ENCODE measurements around the gene TMCO4. TPM values are rescaled to one million over a fixed set of nuclear protein-coding genes. Genes with fewer than 3 reads are reported as not detected.

Gene TMCO4
- total RNA-seq, 1 experiment from 2014 or later, result 7.2 TPM

GRCh38 chr1:19738076-19738475 is 61.6 kb downstream of the TMCO4 start:
- Mint-ChIP-seq H3K27me3 (ENCODE audit: low read depth) (no peaks in the 10 kb centered on the region), H3K4me3 (no peak overlapping the region), H3K9me3 (peaks cover 7% of the 10 kb centered on the region; the same call in 1 of the 2 replicates), H3K4me1 (no peaks in the 10 kb centered on the region), H3K27ac (no peak overlapping the region), H3K36me3 (0 out of 2 replicates have a peak, but pooled peaks cover 6% of the 10 kb centered on the region)
- no peak for DNase-seq (ENCODE audit: low spot score)
- no peak for ATAC-seq
- ChIA-PET POLR2A (no interaction called here), CTCF (interaction anchor here (1.5 kb wide), 1 partner anchor 22 kb away, joined by 7 read pairs; no protein-coding TSS in a partner anchor)
- TF ChIP-seq GTF2I (CRISPR knock-in tag; conservative IDR thresholded peaks at IDR 0.05) (no peak), FOXJ3 (CRISPR knock-in tag; IDR thresholded peaks at IDR 0.05; ENCODE audit: borderline replicate concordance) (no peak), NFE2L1 (CRISPR knock-in tag; IDR thresholded peaks at IDR 0.05) (no peak), ZMAT4 (CRISPR knock-in tag; IDR thresholded peaks at IDR 0.05) (no peak), ZNF281 (CRISPR knock-in tag; IDR thresholded peaks at IDR 0.05) (no peak), IRF2 (CRISPR knock-in tag; IDR thresholded peaks at IDR 0.05; ENCODE audit: borderline replicate concordance, low read depth) (no peak), ZNF138 (CRISPR knock-in tag; conservative IDR thresholded peaks at IDR 0.05) (no peak), CREM (CRISPR knock-in tag; IDR thresholded peaks at IDR 0.05) (no peak), ZBTB21 (CRISPR knock-in tag; IDR thresholded peaks at IDR 0.05; ENCODE audit: borderline replicate concordance) (no peak), ZNF219 (CRISPR knock-in tag; IDR thresholded peaks at IDR 0.05; ENCODE audit: borderline replicate concordance) (no peak), E2F4 (CRISPR knock-in tag; IDR thresholded peaks at IDR 0.05; ENCODE audit: borderline replicate concordance, low read depth) (no peak), IRF1 (CRISPR knock-in tag; IDR thresholded peaks at IDR 0.05) (no peak), E2F1 (CRISPR knock-in tag; IDR thresholded peaks at IDR 0.05) (no peak)

GRCh38 chr1:19737104-19737825 is 62.5 kb downstream of the TMCO4 start:
- H3K36me3 Mint-ChIP-seq, result 0 out of 2 replicates have a peak, but pooled peaks cover 6% of the 10 kb centered on the region
- H3K27me3 Mint-ChIP-seq (ENCODE audit: low read depth), result no peaks in the 10 kb centered on the region
- no peaks in the 10 kb centered on the region for H3K4me1 Mint-ChIP-seq
- ChIA-PET CTCF (no interaction called here), POLR2A (no interaction called here)
- H3K4me3 Mint-ChIP-seq, result no peak overlapping the region
- no peak overlapping the region for H3K27ac Mint-ChIP-seq
- H3K9me3 Mint-ChIP-seq, result peaks cover 7% of the 10 kb centered on the region; the same call in 1 of the 2 replicates
- DNase-seq (ENCODE audit: low spot score) (no peak), ATAC-seq (peak; percentile 34; the same call in 1 of the 2 replicates)
- TF ChIP-seq ELF4 (CRISPR knock-in tag; IDR thresholded peaks at IDR 0.05; ENCODE audit: low read depth) (no peak), IRF1 (CRISPR knock-in tag; IDR thresholded peaks at IDR 0.05) (no peak), PRRX2 (CRISPR knock-in tag; IDR thresholded peaks at IDR 0.05) (no peak), CDX4 (CRISPR knock-in tag; IDR thresholded peaks at IDR 0.05; ENCODE audit: borderline replicate concordance) (no peak), ZNF425 (CRISPR knock-in tag; conservative IDR thresholded peaks at IDR 0.05) (no peak), IRF2 (CRISPR knock-in tag; IDR thresholded peaks at IDR 0.05; ENCODE audit: borderline replicate concordance, low read depth) (no peak), ATF2 (CRISPR knock-in tag; IDR thresholded peaks at IDR 0.05; ENCODE audit: borderline replicate concordance, low read depth) (no peak), ZBTB43 (CRISPR knock-in tag; IDR thresholded peaks at IDR 0.05) (no peak), ZNF671 (CRISPR knock-in tag; IDR thresholded peaks at IDR 0.05) (no peak)
